Measurements from ENCODE around the gene WDR37. TPM values are rescaled to one million over a fixed set of nuclear protein-coding genes. Genes with fewer than 3 reads are reported as not detected.

WDR37 gene
- polyA plus RNA-seq, 3 donors, result 7.1 to 33.6 (median 8.6) TPM

GRCh38 chr10:1029838-1030237 is 26.3 kb upstream of the WDR37 start:
- no peaks in the 10 kb centered on the region for H3K36me3 ChIP-seq (replicated peaks in 1 of 2; ENCODE audit: control insufficient read depth in 1 of 2, insufficient read depth in 2 of 2, low read length in 2 of 2)
- H3K79me2 ChIP-seq (ENCODE audit: insufficient read depth, low read length), result no peaks in the 10 kb centered on the region
- H3K27ac ChIP-seq (ENCODE audit: low read depth in 1 of 2, low read length in 2 of 2), result no peak overlapping the region
- no peak overlapping the region for H3K4me3 ChIP-seq (replicated peaks in 1 of 3; ENCODE audit: low read depth in 2 of 3, low read length in 3 of 3)
- H3K4me1 ChIP-seq (ENCODE audit: control insufficient read depth in 1 of 2, insufficient read depth in 2 of 2, low read length in 2 of 2), result no peaks in the 10 kb centered on the region
- Mint-ChIP-seq H3K27me3 (ENCODE audit: low read depth in 3 of 3) (no peaks in the 10 kb centered on the region), H3K36me3 (no peaks in the 10 kb centered on the region), H3K9me3 (no peaks in the 10 kb centered on the region), H3K4me1 (no peaks in the 10 kb centered on the region), H3K4me3 (no peak overlapping the region), H3K27ac (no peak overlapping the region)
- H3K9ac ChIP-seq (ENCODE audit: insufficient read depth, low read length, poor library complexity, severe bottlenecking), result no peak overlapping the region
- no peaks in the 10 kb centered on the region for H3K9me3 ChIP-seq (replicated peaks in 1 of 2; ENCODE audit: control insufficient read depth in 1 of 2, insufficient read depth in 1 of 2, low read length in 2 of 2)
- TF ChIP-seq CTCF (IDR thresholded peaks at IDR 0.05), result no peak
- intact Hi-C loops (cut with micrococcal nuclease), result no loop called here
- WGBS (ENCODE audit: insufficient coverage), result 93% methylated on average over 3 of the region's 7 CpGs
- DNase-seq, result no peak
- no peak overlapping the region for H3K4me2 ChIP-seq (replicated peaks; ENCODE audit: extremely low read depth, low read length, poor library complexity, severe bottlenecking)
- H2AFZ ChIP-seq (ENCODE audit: insufficient read depth, low read depth, low read length, poor library complexity, severe bottlenecking), result no peak overlapping the region
- H3K27me3 ChIP-seq (ENCODE audit: control insufficient read depth in 2 of 2, insufficient read depth in 2 of 2, low read length in 2 of 2), result no peaks in the 10 kb centered on the region
- no peaks in the 10 kb centered on the region for H4K20me1 ChIP-seq (ENCODE audit: insufficient read depth, low read length)

GRCh38 chr10:1033601-1034000 is 22.6 kb upstream of the WDR37 start:
- DNase-seq, result no peak
- H3K9ac ChIP-seq (ENCODE audit: insufficient read depth, low read length, poor library complexity, severe bottlenecking), result no peak overlapping the region
- WGBS (ENCODE audit: insufficient coverage), result no CpG with 5 or more reads among the region's 1 CpG
- no peaks in the 10 kb centered on the region for H3K4me1 Mint-ChIP-seq
- TF ChIP-seq CTCF (IDR thresholded peaks at IDR 0.05), result no peak
- H3K9me3 ChIP-seq (replicated peaks in 1 of 2; ENCODE audit: control insufficient read depth in 1 of 2, insufficient read depth in 1 of 2, low read length in 2 of 2), result no peaks in the 10 kb centered on the region
- intact Hi-C loops (cut with micrococcal nuclease), result no loop called here
- H3K36me3 Mint-ChIP-seq, result peaks cover 19 to 22% of the 10 kb centered on the region in 2 donors
- no peaks in the 10 kb centered on the region for H4K20me1 ChIP-seq (ENCODE audit: insufficient read depth, low read length)
- no peak overlapping the region for H3K4me3 Mint-ChIP-seq
- no peaks in the 10 kb centered on the region for H3K79me2 ChIP-seq (ENCODE audit: insufficient read depth, low read length)
- H3K36me3 ChIP-seq (replicated peaks in 1 of 2; ENCODE audit: control insufficient read depth in 1 of 2, insufficient read depth in 2 of 2, low read length in 2 of 2), result peaks cover 4 to 24% of the 10 kb centered on the region in 2 donors
- no peak overlapping the region for H3K4me2 ChIP-seq (replicated peaks; ENCODE audit: extremely low read depth, low read length, poor library complexity, severe bottlenecking)
- no peak overlapping the region for H2AFZ ChIP-seq (ENCODE audit: insufficient read depth, low read depth, low read length, poor library complexity, severe bottlenecking)
- H3K4me3 ChIP-seq (replicated peaks in 1 of 3; ENCODE audit: low read depth in 2 of 3, low read length in 3 of 3), result no peak overlapping the region
- no peak overlapping the region for H3K27ac ChIP-seq (ENCODE audit: low read depth in 1 of 2, low read length in 2 of 2)
- no peak overlapping the region for H3K27ac Mint-ChIP-seq
- no peaks in the 10 kb centered on the region for H3K4me1 ChIP-seq (ENCODE audit: control insufficient read depth in 1 of 2, insufficient read depth in 2 of 2, low read length in 2 of 2)
- peaks cover 0 to 2% (median 0%) of the 10 kb centered on the region in 3 donors for H3K27me3 Mint-ChIP-seq (ENCODE audit: low read depth in 3 of 3)
- no peaks in the 10 kb centered on the region for H3K27me3 ChIP-seq (ENCODE audit: control insufficient read depth in 2 of 2, insufficient read depth in 2 of 2, low read length in 2 of 2)
- H3K9me3 Mint-ChIP-seq, result no peaks in the 10 kb centered on the region
